GM23338 (cell line): ENCODE results near the gene HSD11B1. TPM values are rescaled to one million over a fixed set of nuclear protein-coding genes. Genes with fewer than 3 reads are reported as not detected.

Source experiments
- ATAC-seq: fragments of 200-7000 bp; cut with Tn5 transposase; 3 replicates; pipeline ENCODE4 v1.9.1; 2020
- DNase-seq: peaks from one replicate; pipeline ENCODE4 v3.0.0-alpha.2; 2015; ENCODE audit warnings: low spot score
- H2AFZ ChIP-seq: fragments of 200-600 bp; sonication (generic); 2 replicates; pipeline ENCODE4 v1.8.0; 2016; ENCODE audit warnings: antibody characterized with exemption, mild to moderate bottlenecking, moderate library complexity
- H3F3A ChIP-seq: fragments of 200-600 bp; sonication (generic); replicated peaks from 2 replicates; pipeline ENCODE4 v1.8.0; 2017; ENCODE audit warnings: antibody characterized with exemption, mixed run types, low read depth
- H3K27ac ChIP-seq: fragments of 200-600 bp; sonication (generic); 2 replicates; pipeline ENCODE4 v1.6.1; 2016; ENCODE audit warnings: low read depth
- H3K27me3 ChIP-seq: fragments of 200-600 bp; sonication (generic); 2 replicates; pipeline ENCODE4 v1.8.0; 2016; ENCODE audit warnings: mild to moderate bottlenecking, mixed run types, moderate library complexity; ENCODE audit not compliant: insufficient read depth
- H3K36me3 ChIP-seq: fragments of 200-600 bp; sonication (generic); 2 replicates; pipeline ENCODE4 v1.8.0; 2016; ENCODE audit warnings: mild to moderate bottlenecking; ENCODE audit not compliant: insufficient read depth
- H3K4me1 ChIP-seq: fragments of 200-600 bp; sonication (generic); 2 replicates; pipeline ENCODE4 v1.8.0; 2016; ENCODE audit warnings: mild to moderate bottlenecking, moderate library complexity; ENCODE audit not compliant: insufficient read depth
- H3K4me2 ChIP-seq: fragments of 200-600 bp; sonication (generic); 2 replicates; pipeline ENCODE4 v1.7.1; 2017; ENCODE audit warnings: mixed run types
- H3K4me3 ChIP-seq: fragments of 200-600 bp; sonication (generic); 2 replicates; pipeline ENCODE4 v1.6.1; 2016; ENCODE audit warnings: mixed run types
- H3K79me2 ChIP-seq: fragments of 200-600 bp; sonication (generic); replicated peaks from 2 replicates; pipeline ENCODE4 v1.8.0; 2017; ENCODE audit warnings: mild to moderate bottlenecking; ENCODE audit not compliant: insufficient read depth
- H3K9me2 ChIP-seq: fragments of 200-600 bp; sonication (generic); 2 replicates; pipeline ENCODE4 v1.8.0; 2017; ENCODE audit not compliant: insufficient read depth
- H4K20me1 ChIP-seq: fragments of 200-600 bp; sonication (generic); replicated peaks from 2 replicates; pipeline ENCODE4 v1.8.0; 2017; ENCODE audit warnings: mild to moderate bottlenecking; ENCODE audit not compliant: insufficient read depth
- H3K27ac Mint-ChIP-seq: 2 replicates; pipeline ENCODE4 v1.8.0; 2020; ENCODE audit warnings: inconsistent platforms, mild to moderate bottlenecking, moderate library complexity, mixed read lengths
- H3K27me3 Mint-ChIP-seq: 3 replicates; pipeline ENCODE4 v1.8.0; 2022; ENCODE audit warnings: low read depth, mild to moderate bottlenecking, moderate library complexity, mixed read lengths, inconsistent platforms; ENCODE audit not compliant: insufficient read depth, poor library complexity
- H3K36me3 Mint-ChIP-seq: 3 replicates; pipeline ENCODE4 v1.8.0; 2021; ENCODE audit warnings: low read depth, mild to moderate bottlenecking, inconsistent platforms, moderate library complexity, mixed read lengths
- H3K4me1 Mint-ChIP-seq: 3 replicates; pipeline ENCODE4 v1.8.0; 2020; ENCODE audit warnings: mild to moderate bottlenecking, inconsistent platforms, mixed read lengths
- H3K4me3 Mint-ChIP-seq: 3 replicates; pipeline ENCODE4 v1.8.0; 2021; ENCODE audit warnings: moderate library complexity, mild to moderate bottlenecking, inconsistent platforms, mixed read lengths
- H3K9me3 Mint-ChIP-seq: 3 replicates; pipeline ENCODE4 v1.8.0; 2020; ENCODE audit warnings: moderate library complexity, mild to moderate bottlenecking, inconsistent platforms, mixed read lengths
- CREB1 ChIP-seq: fragments of 250-450 bp; sonication (Bioruptor Pico); IDR thresholded peaks from 2 replicates; pipeline ENCODE4 v1.5.0; 2020; ENCODE audit warnings: low read depth, mild to moderate bottlenecking, moderate library complexity
- CTCF ChIP-seq, 2 experiments: fragments of 200-600 bp in 1 of 2; sonication (generic) in 1 of 2; conservative IDR thresholded peaks; 2 replicates each; pipeline versions ENCODE4 v1.5.1 to v1.6.1; 2016 to 2017; ENCODE audit warnings: antibody characterized with exemption in 2 of 2, low read depth in 2 of 2, mild to moderate bottlenecking in 2 of 2, moderate library complexity in 1 of 2
- ETS1 ChIP-seq: IDR thresholded peaks from 2 replicates; pipeline ENCODE4 v1.6.1; 2016; ENCODE audit warnings: antibody characterized with exemption
- EZH2 ChIP-seq: fragments of 200-600 bp; sonication (generic); IDR thresholded peaks from one replicate; pipeline ENCODE4 v1.8.0; 2017; ENCODE audit warnings: antibody characterized with exemption, mild to moderate bottlenecking, low read depth; ENCODE audit not compliant: unreplicated experiment
- EZH2phosphoT487 ChIP-seq: fragments of 200-600 bp; sonication (generic); IDR thresholded peaks from one replicate; pipeline ENCODE4 v1.8.1; 2018; ENCODE audit warnings: antibody characterized with exemption; ENCODE audit not compliant: unreplicated experiment
- JUNB ChIP-seq: IDR thresholded peaks from one replicate; pipeline ENCODE4 v1.6.1; 2016; ENCODE audit warnings: antibody characterized with exemption; ENCODE audit not compliant: unreplicated experiment
- NANOG ChIP-seq: IDR thresholded peaks from 2 replicates; pipeline ENCODE4 v1.6.1; 2016; ENCODE audit warnings: antibody characterized with exemption, borderline replicate concordance
- POLR2AphosphoS5 ChIP-seq: IDR thresholded peaks from 2 replicates; pipeline ENCODE4 v1.6.1; 2016; ENCODE audit warnings: antibody characterized with exemption, low read depth
- REST ChIP-seq: IDR thresholded peaks from one replicate; pipeline ENCODE4 v1.6.1; 2018; ENCODE audit warnings: antibody characterized with exemption; ENCODE audit not compliant: unreplicated experiment
- STAT1 ChIP-seq: IDR thresholded peaks from one replicate; pipeline ENCODE4 v1.6.1; 2016; ENCODE audit warnings: antibody characterized with exemption; ENCODE audit not compliant: unreplicated experiment
- ZNF114 ChIP-seq: fragments of 250-450 bp; sonication (Bioruptor Pico); IDR thresholded peaks from 2 replicates; pipeline ENCODE4 v1.5.0; 2020; ENCODE audit warnings: mild to moderate bottlenecking, moderate library complexity
- ZNF331 ChIP-seq: fragments of 250-450 bp; sonication (Bioruptor Pico); IDR thresholded peaks from 2 replicates; pipeline ENCODE4 v1.5.0; 2020; ENCODE audit warnings: low read depth, mild to moderate bottlenecking, moderate library complexity
- polyA plus RNA-seq: library from polyadenylated mRNA; unstranded; fragments of >200 nt; fragmentation: Nextera tagmentation; extraction: Ambion mirVana; gene quantifications from 2 replicates; pipeline ENCODE4 v1.2.1, GENCODE V29; 2016
- total RNA-seq: library from RNA; depleted of rRNA; stranded (reverse); fragments of >200 nt; shearing (Covaris generic); gene quantifications from 2 replicates; pipeline ENCODE4 v1.2.3, GENCODE V29; 2014

HSD11B1 gene
- total and polyA plus RNA-seq, 2 experiments from 2014 or later = not detected

GRCh38 chr1:209689477-209689876 is 15.2 kb upstream of the HSD11B1 start:
- no peaks in the 10 kb centered on the region for H3K36me3 Mint-ChIP-seq
- Histone ChIP-seq H3K9me2 (no peaks in the 10 kb centered on the region), H3K27me3 (no peaks in the 10 kb centered on the region), H3K4me3 (no peak overlapping the region), H3K4me1 (no peaks in the 10 kb centered on the region), H3K4me2 (no peak overlapping the region), H3K27ac (no peak overlapping the region), H3F3A (no peaks in the 10 kb centered on the region), H3K36me3 (no peaks in the 10 kb centered on the region), H2AFZ (no peak overlapping the region), H3K79me2 (no peaks in the 10 kb centered on the region), H4K20me1 (no peaks in the 10 kb centered on the region)
- peaks cover 9% of the 10 kb centered on the region; the same call in 2 of the 3 replicates for H3K4me1 Mint-ChIP-seq
- H3K4me3 Mint-ChIP-seq = no peak overlapping the region
- no peak overlapping the region for H3K27ac Mint-ChIP-seq
- DNase-seq (no peak), ATAC-seq (no peak)
- TF ChIP-seq ETS1 = no peak
- TF ChIP-seq CREB1 (CRISPR knock-in tag) = no peak
- TF ChIP-seq STAT1 = no peak
- H3K27me3 Mint-ChIP-seq = peaks cover 2% of the 10 kb centered on the region
- no peaks in the 10 kb centered on the region for H3K9me3 Mint-ChIP-seq

- no peak overlapping the region for H3K27ac Mint-ChIP-seq
- H3K27me3 ChIP-seq = no peaks in the 10 kb centered on the region
- no peak overlapping the region for H3K4me2 ChIP-seq
- no peaks in the 10 kb centered on the region for H4K20me1 ChIP-seq
- H3K36me3 Mint-ChIP-seq = no peaks in the 10 kb centered on the region
- H2AFZ ChIP-seq = no peak overlapping the region
- H3F3A ChIP-seq = no peaks in the 10 kb centered on the region
- H3K4me3 ChIP-seq = no peak overlapping the region
- peaks cover 7% of the 10 kb centered on the region; the same call in 2 of the 3 replicates for H3K4me1 Mint-ChIP-seq
- H3K79me2 ChIP-seq = no peaks in the 10 kb centered on the region
- no peaks in the 10 kb centered on the region for H3K36me3 ChIP-seq
- H3K9me3 Mint-ChIP-seq = no peaks in the 10 kb centered on the region
- DNase-seq = no peak
- H3K27ac ChIP-seq = no peak overlapping the region
- no peak for ATAC-seq
- no peaks in the 10 kb centered on the region for H3K4me1 ChIP-seq
- H3K9me2 ChIP-seq = no peaks in the 10 kb centered on the region
- no peak overlapping the region for H3K4me3 Mint-ChIP-seq
- H3K27me3 Mint-ChIP-seq = peaks cover 2% of the 10 kb centered on the region
- TF ChIP-seq EZH2 = no peak
- no peak for TF ChIP-seq ETS1
- TF ChIP-seq ZNF114 (CRISPR knock-in tag) = no peak
- no peak for TF ChIP-seq REST
- TF ChIP-seq EZH2phosphoT487 = no peak
- TF ChIP-seq CTCF (conservative IDR thresholded peaks at IDR 0.05; ENCODE audit: low read depth in 2 of 2) = no peak
- no peak for TF ChIP-seq ZNF331 (CRISPR knock-in tag)
- no peak for TF ChIP-seq POLR2AphosphoS5
- TF ChIP-seq CREB1 (CRISPR knock-in tag) = no peak
- no peak for TF ChIP-seq STAT1
- no peak for TF ChIP-seq NANOG
- TF ChIP-seq JUNB = no peak
Observed at GRCh38 chr1:209691237-209691636, 13.4 kb upstream of the HSD11B1 start.
